ENCODE data around the gene LARP7.

DNA sequence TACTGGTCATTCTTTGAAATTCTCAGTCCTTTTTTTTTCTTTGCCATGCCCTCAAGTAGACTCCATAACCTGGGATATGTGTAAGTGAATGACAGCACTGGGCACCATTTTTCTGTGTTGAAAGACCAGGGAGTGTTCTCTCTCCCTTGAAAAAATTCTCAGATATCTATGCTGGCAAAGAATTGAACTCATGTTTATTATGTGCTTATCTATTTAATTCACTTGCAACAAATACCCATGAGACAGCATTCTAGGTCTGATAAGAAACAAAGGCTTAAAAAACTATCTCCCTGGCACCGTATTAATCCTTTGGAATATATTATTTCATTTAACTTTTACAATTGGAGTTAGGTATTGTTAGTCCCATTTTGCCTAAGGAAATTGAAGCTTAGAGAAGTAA is 36.7 kb downstream of the LARP7 start:
- TF ChIP-seq, protein P1, sequence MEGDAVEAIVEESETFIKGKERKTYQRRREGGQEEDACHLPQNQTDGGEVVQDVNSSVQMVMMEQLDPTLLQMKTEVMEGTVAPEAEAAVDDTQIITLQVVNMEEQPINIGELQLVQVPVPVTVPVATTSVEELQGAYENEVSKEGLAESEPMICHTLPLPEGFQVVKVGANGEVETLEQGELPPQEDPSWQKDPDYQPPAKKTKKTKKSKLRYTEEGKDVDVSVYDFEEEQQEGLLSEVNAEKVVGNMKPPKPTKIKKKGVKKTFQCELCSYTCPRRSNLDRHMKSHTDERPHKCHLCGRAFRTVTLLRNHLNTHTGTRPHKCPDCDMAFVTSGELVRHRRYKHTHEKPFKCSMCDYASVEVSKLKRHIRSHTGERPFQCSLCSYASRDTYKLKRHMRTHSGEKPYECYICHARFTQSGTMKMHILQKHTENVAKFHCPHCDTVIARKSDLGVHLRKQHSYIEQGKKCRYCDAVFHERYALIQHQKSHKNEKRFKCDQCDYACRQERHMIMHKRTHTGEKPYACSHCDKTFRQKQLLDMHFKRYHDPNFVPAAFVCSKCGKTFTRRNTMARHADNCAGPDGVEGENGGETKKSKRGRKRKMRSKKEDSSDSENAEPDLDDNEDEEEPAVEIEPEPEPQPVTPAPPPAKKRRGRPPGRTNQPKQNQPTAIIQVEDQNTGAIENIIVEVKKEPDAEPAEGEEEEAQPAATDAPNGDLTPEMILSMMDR (IDR thresholded peaks at IDR 0.05): no peak
- TF ChIP-seq ZFX (IDR thresholded peaks at IDR 0.05; ENCODE audit: borderline replicate concordance): no peak
